Muscle of leg (tissue), 11 donors: ENCODE data around the gene IFITM5. TPM values are rescaled to one million over a fixed set of nuclear protein-coding genes. Genes with fewer than 3 reads are reported as not detected.
A peak's percentile ranks its signal among the peaks of the same experiment; 100 is the strongest.
"Not testable (repeated sequence)": the region's sequence is repeated elsewhere in the genome, so short reads cannot be mapped to it uniquely, and the experiment has no call there.

Source experiments
- DNase-seq: peaks from one replicate; pipeline ENCODE4 v3.0.0; 2013
- H3K27ac ChIP-seq: one replicate; pipeline ENCODE4 v1.5.1; 2013; ENCODE audit warnings: mild to moderate bottlenecking, low read length, control low read depth
- H3K27me3 ChIP-seq: one replicate; pipeline ENCODE4 v1.6.1; 2013; ENCODE audit warnings: low read length; ENCODE audit not compliant: control insufficient read depth, insufficient read depth
- H3K36me3 ChIP-seq: one replicate; pipeline ENCODE4 v1.6.1; 2013; ENCODE audit warnings: low read length; ENCODE audit not compliant: control insufficient read depth, insufficient read depth
- H3K4me1 ChIP-seq: one replicate; pipeline ENCODE4 v1.6.1; 2013; ENCODE audit warnings: low read length; ENCODE audit not compliant: control insufficient read depth, insufficient read depth
- H3K4me3 ChIP-seq: one replicate; pipeline ENCODE4 v1.5.1; 2013; ENCODE audit warnings: low read length, control low read depth
- H3K9me3 ChIP-seq: replicated peaks from 2 replicates; pipeline ENCODE4 v1.6.1; 2013; ENCODE audit warnings: low read depth, low read length; ENCODE audit not compliant: control insufficient read depth
- WGBS: methylation state at CpG from one replicate; pipeline ENCODE4 v1.1.5; 2013; ENCODE audit warnings: missing lambda C conversion rate; ENCODE audit not compliant: insufficient coverage; 5-methylcytosine and 5-hydroxymethylcytosine counted together
- polyA plus RNA-seq, 8 donors: library from polyadenylated mRNA; unstranded; fragments of 120-200 nt; gene quantifications; one replicate each; pipeline versions ENCODE4 v1.2.1 to v1.2.3, GENCODE V29; 2013; ENCODE audit warnings: inconsistent platforms in 1 of 8, low replicate concordance in 1 of 8; ENCODE audit not compliant: insufficient read length in 8 of 8, insufficient read depth in 1 of 8
- total RNA-seq: library from RNA; stranded (reverse); fragments of 120-200 nt; gene quantifications from one replicate; pipeline ENCODE4 v1.2.4, GENCODE V29; 2013

Gene IFITM5
- total and polyA plus RNA-seq, 9 donors = not detected

DNA sequence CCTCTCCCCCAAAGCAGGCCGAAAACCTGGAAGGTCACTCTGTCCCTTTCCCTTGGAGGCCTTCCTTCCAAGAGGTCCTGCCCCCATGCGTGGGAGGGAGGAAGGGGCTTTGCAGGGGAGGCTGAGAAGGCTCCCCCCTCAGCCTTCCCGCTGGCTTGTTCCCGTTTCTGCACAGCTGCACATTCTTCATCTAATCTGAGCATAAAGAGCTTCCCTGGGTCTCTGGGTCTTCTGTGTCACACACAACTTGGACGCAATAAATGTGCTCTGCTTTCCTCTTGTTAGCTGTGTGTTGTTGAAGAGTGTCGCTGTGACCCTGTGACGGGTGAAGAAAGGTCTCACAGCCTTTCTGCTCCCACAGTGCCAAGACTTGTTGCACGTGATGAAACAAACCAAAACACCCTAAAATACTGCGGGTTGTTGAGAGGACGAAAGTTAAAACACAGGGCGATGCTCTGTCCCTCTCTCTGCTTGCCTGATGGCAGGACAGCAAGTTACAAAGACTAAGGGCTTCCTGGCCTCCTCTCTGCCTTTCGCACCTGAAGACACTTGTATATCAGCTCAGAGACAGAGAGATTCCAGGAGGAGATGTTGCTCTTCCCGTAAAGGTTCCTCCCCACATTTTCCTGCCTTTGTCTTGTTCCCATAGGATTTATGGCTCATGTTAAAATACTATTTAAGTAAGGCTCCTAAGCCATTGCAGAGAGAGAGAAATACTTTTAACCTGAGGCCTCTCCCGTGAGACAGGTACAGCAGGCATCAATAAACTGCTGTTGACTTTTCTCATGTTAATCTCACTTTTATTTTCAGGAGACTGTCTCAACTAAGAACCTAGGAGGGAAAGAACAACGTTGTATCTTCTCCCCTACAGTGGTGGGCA lies 36.7 kb upstream of the IFITM5 start:
- Histone ChIP-seq H3K9me3 (peaks cover 4% of the 10 kb centered on the region), H3K36me3 (no peaks in the 10 kb centered on the region), H3K4me1 (peaks cover 45% of the 10 kb centered on the region), H3K27ac (peak overlapping the region; percentile 97), H3K27me3 (no peaks in the 10 kb centered on the region), H3K4me3 (no peak overlapping the region)
- DNase-seq = peak; percentile 92
- WGBS = 22% methylated on average over 3 of the region's 15 CpGs

DNA sequence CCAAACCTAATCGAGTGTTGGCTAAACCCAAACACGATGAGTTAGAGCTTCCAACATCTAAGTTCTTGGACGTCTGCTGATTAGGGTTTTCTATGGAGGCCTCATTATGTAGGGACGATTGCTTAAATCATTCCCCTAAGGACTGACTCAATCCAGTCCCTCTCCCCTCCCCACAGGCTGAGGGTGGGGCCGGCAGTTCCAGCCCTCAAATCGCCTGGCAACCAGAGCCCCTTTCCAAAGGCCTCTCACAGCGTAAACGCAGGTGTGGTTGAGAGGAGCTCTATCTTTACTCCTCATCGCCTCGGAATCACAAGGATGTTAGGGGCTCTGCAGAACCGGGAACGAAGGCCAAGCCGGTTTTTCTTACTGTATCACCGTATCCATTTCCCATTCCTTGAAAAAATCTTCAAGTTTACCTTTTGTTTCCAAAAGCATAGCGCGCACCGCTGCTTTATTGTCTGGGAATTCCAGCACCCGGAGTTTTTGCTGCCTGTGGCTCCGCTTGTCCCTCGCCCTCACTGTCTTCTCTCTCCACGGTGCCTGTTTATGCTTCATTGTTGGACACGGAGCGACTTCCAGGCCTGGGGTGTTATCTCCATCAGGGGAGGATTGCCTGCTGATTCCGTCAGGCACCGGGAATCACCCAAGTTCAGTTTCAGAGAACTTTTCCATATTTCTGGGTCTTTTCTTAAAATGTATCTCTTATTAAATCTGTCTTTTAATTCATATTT lies 35.1 kb upstream of the IFITM5 start:
- peak; percentile 79 for DNase-seq
- Histone ChIP-seq H3K9me3 (peaks cover 4% of the 10 kb centered on the region), H3K27me3 (no peaks in the 10 kb centered on the region), H3K27ac (peak overlapping the region; percentile 97), H3K4me1 (peaks cover 51% of the 10 kb centered on the region), H3K36me3 (no peaks in the 10 kb centered on the region), H3K4me3 (no peak overlapping the region)
- WGBS = 18% methylated on average over 8 of the region's 25 CpGs

DNA sequence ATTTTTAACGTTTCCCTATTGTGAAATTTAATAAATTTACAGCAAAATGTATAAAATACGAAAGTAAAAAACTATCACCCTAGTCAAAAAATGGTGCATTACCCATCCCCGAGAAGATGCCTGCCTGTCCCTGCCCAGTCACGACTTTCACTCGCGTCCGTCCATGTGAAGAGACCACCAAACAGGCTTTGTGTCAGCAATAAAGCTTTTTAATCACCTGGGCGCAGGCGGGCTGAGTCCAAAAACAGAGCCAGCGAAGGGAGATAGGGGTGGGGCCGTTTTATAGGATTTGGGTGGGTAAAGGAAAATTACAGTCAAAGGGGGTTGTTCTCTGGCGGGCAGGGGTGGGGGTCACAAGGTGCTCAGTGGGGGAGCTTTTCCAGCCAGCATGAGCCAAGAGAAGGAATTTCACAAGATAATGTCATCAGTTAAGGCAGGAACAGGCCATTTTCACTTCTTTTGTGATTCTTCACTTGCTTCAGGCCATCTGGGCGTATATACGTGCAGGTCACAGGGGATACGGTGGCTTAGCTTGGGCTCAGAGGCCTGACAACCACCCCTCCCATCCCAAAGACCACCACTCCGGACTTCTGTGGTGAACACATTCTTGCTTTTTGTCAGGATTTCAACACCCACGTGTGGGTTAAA lies 34.4 kb upstream of the IFITM5 start:
- Histone ChIP-seq H3K27ac (peak overlapping the region; percentile 97), H3K4me1 (peaks cover 51% of the 10 kb centered on the region)
- not testable (repeated sequence) for H3K9me3 ChIP-seq, H3K36me3 ChIP-seq, H3K4me3 ChIP-seq, H3K27me3 ChIP-seq, DNase-seq
- WGBS = 75% methylated on average over 11 of the region's 17 CpGs

DNA sequence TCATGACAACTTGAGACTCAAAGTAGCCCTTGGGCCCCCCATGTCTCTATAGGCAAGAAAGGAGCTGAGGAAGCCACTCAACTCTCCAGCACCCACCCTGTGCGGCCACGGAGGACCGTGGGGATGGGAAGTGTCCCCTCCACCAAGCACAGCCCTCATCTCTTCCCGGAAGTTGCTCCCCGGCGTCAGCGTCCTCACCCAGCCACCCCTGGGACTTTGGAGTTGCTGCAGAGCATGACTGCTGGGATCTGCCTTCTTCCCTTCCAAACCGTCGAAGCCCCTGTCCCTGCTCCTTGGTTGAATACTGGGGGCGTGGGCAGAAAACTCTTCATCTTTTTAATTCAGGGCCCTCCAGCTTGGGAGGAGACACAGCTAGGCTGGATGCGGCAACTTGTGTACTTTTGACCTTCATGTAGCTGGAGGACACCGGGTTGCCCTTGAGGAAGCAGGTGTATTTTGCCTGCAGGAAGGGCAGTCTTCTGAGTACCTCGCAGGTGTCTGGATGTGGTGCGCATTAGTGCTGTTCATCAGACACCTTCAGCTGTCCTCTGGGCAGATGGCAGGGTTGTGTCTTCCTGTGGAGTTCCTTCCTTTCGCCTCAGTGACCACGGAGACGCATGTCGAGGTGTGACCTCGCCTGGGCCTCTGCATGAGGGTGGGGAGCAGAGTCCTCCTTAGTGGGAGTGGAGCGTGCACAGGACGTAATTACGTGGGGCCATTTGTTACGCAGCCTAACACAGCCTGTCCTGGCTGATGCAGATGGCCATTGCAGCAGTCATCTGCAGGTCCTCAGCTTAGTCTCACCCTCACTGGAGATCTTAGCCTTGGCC lies 33.5 kb upstream of the IFITM5 start:
- peaks cover 54% of the 10 kb centered on the region for H3K4me1 ChIP-seq
- no peaks in the 10 kb centered on the region for H3K27me3 ChIP-seq
- 89% methylated on average over 19 of the region's 23 CpGs for WGBS
- DNase-seq = no peak
- no peaks in the 10 kb centered on the region for H3K36me3 ChIP-seq
- no peak overlapping the region for H3K4me3 ChIP-seq
- H3K9me3 ChIP-seq = peaks cover 4% of the 10 kb centered on the region
- H3K27ac ChIP-seq = no peak overlapping the region

DNA sequence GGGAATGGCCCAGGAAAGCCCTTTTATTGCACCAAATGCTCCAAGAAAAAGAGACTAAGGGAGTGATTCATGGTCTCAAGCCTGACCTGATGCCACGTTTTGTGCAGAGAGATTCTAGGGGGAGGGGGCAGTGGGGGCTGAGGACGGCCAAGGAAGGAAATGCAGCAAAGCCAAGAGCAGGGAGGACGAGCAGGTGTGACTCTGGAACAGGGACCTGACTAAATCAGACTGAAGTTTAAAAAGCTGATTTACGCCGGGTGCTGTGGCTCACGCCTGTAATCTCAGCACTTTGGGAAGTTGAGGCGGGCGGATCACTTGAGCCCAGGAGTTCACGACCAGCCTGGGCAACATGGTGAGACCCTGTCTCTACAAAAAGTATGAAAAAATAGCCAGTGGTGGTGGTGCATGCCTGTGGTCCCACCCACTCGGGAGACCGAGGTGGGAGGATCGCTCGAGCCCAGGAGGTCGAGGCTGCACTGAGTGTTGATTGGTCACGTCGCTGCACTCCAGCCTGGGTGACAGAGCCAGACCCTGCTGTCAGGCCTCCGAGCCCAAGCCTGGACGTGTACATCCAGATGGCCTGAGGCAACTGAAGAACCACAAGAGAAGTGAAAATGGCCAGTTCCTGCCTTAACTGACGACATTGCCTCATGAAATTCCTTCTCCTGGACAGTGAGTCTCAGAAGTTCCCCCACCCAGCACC lies 32.2 kb upstream of the IFITM5 start:
- H3K36me3 ChIP-seq = no peaks in the 10 kb centered on the region
- no peak for DNase-seq
- H3K27ac ChIP-seq = no peak overlapping the region
- peaks cover 4% of the 10 kb centered on the region for H3K9me3 ChIP-seq
- WGBS = 76% methylated on average over 17 of the region's 19 CpGs
- no peak overlapping the region for H3K4me3 ChIP-seq
- H3K4me1 ChIP-seq = peaks cover 57% of the 10 kb centered on the region
- H3K27me3 ChIP-seq = no peaks in the 10 kb centered on the region

DNA sequence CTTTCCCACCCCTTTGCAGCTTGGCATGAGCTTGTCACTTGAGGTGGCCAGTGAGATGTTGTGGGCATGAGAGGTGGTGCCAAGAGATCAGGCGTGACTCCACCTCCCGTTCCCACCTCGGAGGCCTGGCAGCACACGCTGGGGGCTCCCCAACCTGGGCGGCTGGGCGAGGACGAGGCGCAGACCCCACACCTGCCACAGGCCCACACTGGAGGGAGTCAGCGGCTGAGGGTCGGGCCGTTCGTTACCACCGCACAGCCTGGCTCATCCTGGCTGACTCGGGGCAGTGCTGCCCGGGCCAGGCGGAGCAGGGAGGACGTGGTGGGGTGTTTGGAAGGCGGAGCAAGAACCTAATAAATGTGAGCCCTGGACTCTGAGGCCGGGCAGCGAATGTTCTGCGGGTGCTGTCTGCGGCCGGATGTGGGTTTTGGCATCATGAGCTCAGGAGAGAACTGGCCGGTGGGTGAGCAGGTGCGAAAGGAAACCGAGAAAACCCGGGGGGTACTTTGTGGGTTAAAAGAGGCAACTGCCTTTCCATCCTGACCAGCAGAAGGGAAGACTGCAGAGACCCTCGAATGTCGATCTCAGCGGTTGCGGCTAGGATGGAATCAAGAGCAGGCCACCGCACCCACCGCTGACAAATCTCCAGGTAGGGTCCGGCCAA lies 31.5 kb upstream of the IFITM5 start:
- 82% methylated on average over 27 of the region's 34 CpGs for WGBS
- H3K4me1 ChIP-seq = peaks cover 57% of the 10 kb centered on the region
- no peak overlapping the region for H3K27ac ChIP-seq
- no peaks in the 10 kb centered on the region for H3K27me3 ChIP-seq
- no peaks in the 10 kb centered on the region for H3K36me3 ChIP-seq
- DNase-seq = no peak
- H3K9me3 ChIP-seq = peaks cover 4% of the 10 kb centered on the region
- H3K4me3 ChIP-seq = no peak overlapping the region

DNA sequence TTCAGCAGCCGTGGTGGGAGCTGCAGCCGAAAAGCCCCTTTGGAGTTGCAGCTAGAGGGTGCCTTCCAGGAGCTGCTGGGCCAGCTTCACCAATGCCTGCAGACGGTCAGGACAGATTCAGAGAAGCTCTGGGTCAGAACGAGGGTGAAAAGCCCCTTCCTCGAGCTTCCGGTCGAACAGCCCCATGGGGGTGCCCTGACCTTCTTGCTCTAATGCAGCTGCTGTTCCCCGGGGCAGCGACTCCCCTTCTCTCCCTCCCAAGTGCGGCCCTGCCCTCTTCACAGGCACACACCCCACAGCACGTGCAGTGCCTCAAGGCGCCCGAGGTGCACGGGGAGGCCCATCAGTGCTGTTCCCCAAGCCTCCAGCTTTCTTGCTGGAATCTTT lies 31.0 kb upstream of the IFITM5 start:
- Histone ChIP-seq H3K36me3 (no peaks in the 10 kb centered on the region), H3K4me1 (peaks cover 57% of the 10 kb centered on the region), H3K4me3 (no peak overlapping the region), H3K9me3 (peaks cover 4% of the 10 kb centered on the region), H3K27ac (no peak overlapping the region), H3K27me3 (no peaks in the 10 kb centered on the region)
- no peak for DNase-seq
- 58% methylated on average over 11 of the region's 14 CpGs for WGBS

DNA sequence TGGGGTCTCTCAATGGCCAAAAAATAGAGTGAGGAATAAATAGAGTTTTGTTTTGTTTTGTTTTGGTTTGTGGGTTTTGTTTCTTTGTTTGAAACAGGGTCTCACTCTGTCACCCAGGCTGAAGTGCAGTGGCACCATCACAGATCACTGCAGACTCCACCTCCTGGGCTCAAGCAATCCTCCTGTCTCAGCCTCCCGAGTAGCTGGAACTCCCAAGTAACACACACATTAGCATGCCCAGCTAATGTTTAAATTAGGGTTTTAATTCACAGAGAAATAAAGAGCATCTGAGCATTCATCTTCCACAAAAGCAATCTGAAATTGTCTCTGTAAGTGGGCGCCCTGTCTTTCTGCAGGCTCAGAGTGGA lies 30.5 kb upstream of the IFITM5 start:
- Histone ChIP-seq H3K9me3 (peaks cover 4% of the 10 kb centered on the region), H3K4me3 (no peak overlapping the region), H3K27ac (no peak overlapping the region), H3K4me1 (peaks cover 54% of the 10 kb centered on the region), H3K36me3 (no peaks in the 10 kb centered on the region), H3K27me3 (no peaks in the 10 kb centered on the region)
- no peak for DNase-seq
- no CpG with 5 or more reads among the region's 2 CpGs for WGBS

DNA sequence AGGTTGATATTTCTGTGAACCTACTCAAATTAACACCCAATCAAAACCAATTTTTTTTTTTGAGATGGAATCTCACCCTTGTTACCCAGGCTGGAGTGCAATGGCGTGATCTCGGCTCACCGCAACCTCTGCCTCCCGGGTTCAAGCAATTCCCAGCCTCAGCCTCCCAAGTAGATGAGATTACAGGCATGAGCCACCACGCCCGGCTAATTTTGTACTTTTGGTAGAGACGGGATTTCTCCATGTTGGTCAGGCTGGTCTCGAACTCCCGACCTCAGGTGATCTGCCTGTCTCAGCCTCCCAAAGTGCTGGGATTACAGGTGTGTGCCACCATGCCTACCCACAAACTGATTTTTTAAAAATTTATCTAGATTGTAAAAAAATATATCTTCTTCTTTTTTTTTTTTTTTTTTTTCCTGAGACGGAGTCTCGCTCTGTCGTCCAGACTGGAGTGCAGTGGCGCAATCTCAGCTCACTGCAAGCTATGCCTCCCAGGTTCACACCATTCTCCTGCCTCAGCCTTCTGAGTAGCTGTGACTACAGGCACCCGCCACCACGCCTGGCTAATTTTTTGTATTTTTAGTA lies 29.3 kb upstream of the IFITM5 start:
- H3K36me3 ChIP-seq, DNase-seq, H3K27ac ChIP-seq, H3K27me3 ChIP-seq, H3K4me3 ChIP-seq, H3K9me3 ChIP-seq: not testable (repeated sequence)
- WGBS = no CpG with 5 or more reads among the region's 15 CpGs
- H3K4me1 ChIP-seq = peaks cover 55% of the 10 kb centered on the region
